Neuronal stem cell (in vitro differentiated cells): ENCODE results near the gene ASPG.

Experiments used
- DNase-seq: peaks from one replicate; pipeline ENCODE4 v3.0.0-alpha.2; 2013; ENCODE audit warnings: low spot score
- H2AFZ ChIP-seq: one replicate; pipeline ENCODE4 v1.6.1; 2013; ENCODE audit warnings: mild to moderate bottlenecking, low read length, inconsistent platforms
- H2AK5ac ChIP-seq: 2 replicates; pipeline ENCODE4 v1.6.1; 2013; ENCODE audit warnings: low read depth, mild to moderate bottlenecking, inconsistent platforms, low read length, moderate library complexity, mixed read lengths
- H2BK120ac ChIP-seq: 2 replicates; pipeline ENCODE4 v1.6.1; 2013; ENCODE audit warnings: low read depth, mild to moderate bottlenecking, inconsistent platforms, low read length, moderate library complexity, mixed read lengths
- H2BK12ac ChIP-seq: one replicate; pipeline ENCODE4 v1.6.1; 2013; ENCODE audit warnings: low read length, inconsistent platforms
- H2BK15ac ChIP-seq: 2 replicates; pipeline ENCODE4 v1.6.1; 2013; ENCODE audit warnings: mild to moderate bottlenecking, low read length, inconsistent platforms, mixed read lengths
- H2BK5ac ChIP-seq: one replicate; pipeline ENCODE4 v1.6.1; 2013; ENCODE audit warnings: inconsistent platforms, mild to moderate bottlenecking, low read length, moderate library complexity
- H3K14ac ChIP-seq: one replicate; pipeline ENCODE4 v1.6.1; 2013; ENCODE audit warnings: low read length, inconsistent platforms
- H3K18ac ChIP-seq: 2 replicates; pipeline ENCODE4 v1.6.1; 2013; ENCODE audit warnings: low read length, inconsistent platforms
- H3K23ac ChIP-seq: 2 replicates; pipeline ENCODE4 v1.6.1; 2013; ENCODE audit warnings: low read depth, mild to moderate bottlenecking, mixed read lengths, low read length, inconsistent platforms; ENCODE audit not compliant: poor library complexity
- H3K27ac ChIP-seq: replicated peaks from 3 replicates; pipeline ENCODE4 v1.5.1; 2013; ENCODE audit warnings: low read length, inconsistent platforms
- H3K27me3 ChIP-seq, 3 experiments: 2 replicates each; pipeline ENCODE4 v1.6.1; 2013; ENCODE audit warnings: low read length in 3 of 3, mild to moderate bottlenecking in 2 of 3, inconsistent platforms in 1 of 3, low read depth in 1 of 3, mixed read lengths in 1 of 3, moderate library complexity in 1 of 3; ENCODE audit not compliant: control insufficient read depth in 3 of 3, insufficient read depth in 3 of 3
- H3K36me3 ChIP-seq, 2 donors: replicated peaks in 1 of 2; 2 replicates each; pipeline ENCODE4 v1.6.1; 2013; ENCODE audit warnings: low read length in 2 of 2; ENCODE audit not compliant: control insufficient read depth in 2 of 2, insufficient read depth in 2 of 2
- H3K4ac ChIP-seq: 2 replicates; pipeline ENCODE4 v1.6.1; 2013; ENCODE audit warnings: inconsistent platforms, mild to moderate bottlenecking, low read length, moderate library complexity
- H3K4me1 ChIP-seq, 2 donors: 1 replicate in 1 of 2; 2 replicates in 1 of 2; pipeline ENCODE4 v1.6.1; 2013; ENCODE audit warnings: low read length in 2 of 2, low read depth in 1 of 2; ENCODE audit not compliant: control insufficient read depth in 2 of 2, insufficient read depth in 1 of 2
- H3K4me2 ChIP-seq: one replicate; pipeline ENCODE4 v1.6.1; 2013; ENCODE audit warnings: mild to moderate bottlenecking, low read length, inconsistent platforms; ENCODE audit not compliant: insufficient read depth, poor library complexity, severe bottlenecking
- H3K4me3 ChIP-seq, 2 donors: 2 replicates each; pipeline ENCODE4 v1.5.1; 2013; ENCODE audit warnings: low read length in 2 of 2, mild to moderate bottlenecking in 2 of 2, inconsistent platforms in 1 of 2, moderate library complexity in 1 of 2
- H3K79me1 ChIP-seq: one replicate; pipeline ENCODE4 v1.6.1; 2013; ENCODE audit warnings: low read depth, mild to moderate bottlenecking, inconsistent platforms, low read length, moderate library complexity
- H3K9ac ChIP-seq: one replicate; pipeline ENCODE4 v1.6.1; 2013; ENCODE audit warnings: mild to moderate bottlenecking, low read depth, low read length, inconsistent platforms; ENCODE audit not compliant: poor library complexity
- H3K9me3 ChIP-seq, 2 donors: replicated peaks in 1 of 2; 2 replicates each; pipeline versions ENCODE3 to v1.6.1; 2013; ENCODE audit warnings: low read length in 2 of 2, mild to moderate bottlenecking in 2 of 2, inconsistent platforms in 1 of 2, low read depth in 1 of 2, mixed read lengths in 1 of 2, moderate library complexity in 1 of 2; ENCODE audit not compliant: control insufficient read depth in 2 of 2, insufficient read depth in 1 of 2
- H4K8ac ChIP-seq: one replicate; pipeline ENCODE4 v1.6.1; 2013; ENCODE audit warnings: low read depth, mild to moderate bottlenecking, inconsistent platforms, low read length, moderate library complexity
- H4K91ac ChIP-seq: one replicate; pipeline ENCODE4 v1.6.1; 2013; ENCODE audit warnings: low read length, low read depth, mild to moderate bottlenecking, inconsistent platforms; ENCODE audit not compliant: poor library complexity
- WGBS, 2 donors: extraction: QIAGEN DNeasy Blood & Tissue Kit; methylation state at CpG; one replicate each; pipeline ENCODE4 v1.1.7; 2013; ENCODE audit warnings: missing lambda C conversion rate in 2 of 2, mixed read lengths in 1 of 2; ENCODE audit not compliant: insufficient read length in 2 of 2, insufficient replicate concordance in 1 of 2; ENCODE audit errors: extremely low coverage in 2 of 2; 5-methylcytosine and 5-hydroxymethylcytosine counted together

ASPG gene

DNA sequence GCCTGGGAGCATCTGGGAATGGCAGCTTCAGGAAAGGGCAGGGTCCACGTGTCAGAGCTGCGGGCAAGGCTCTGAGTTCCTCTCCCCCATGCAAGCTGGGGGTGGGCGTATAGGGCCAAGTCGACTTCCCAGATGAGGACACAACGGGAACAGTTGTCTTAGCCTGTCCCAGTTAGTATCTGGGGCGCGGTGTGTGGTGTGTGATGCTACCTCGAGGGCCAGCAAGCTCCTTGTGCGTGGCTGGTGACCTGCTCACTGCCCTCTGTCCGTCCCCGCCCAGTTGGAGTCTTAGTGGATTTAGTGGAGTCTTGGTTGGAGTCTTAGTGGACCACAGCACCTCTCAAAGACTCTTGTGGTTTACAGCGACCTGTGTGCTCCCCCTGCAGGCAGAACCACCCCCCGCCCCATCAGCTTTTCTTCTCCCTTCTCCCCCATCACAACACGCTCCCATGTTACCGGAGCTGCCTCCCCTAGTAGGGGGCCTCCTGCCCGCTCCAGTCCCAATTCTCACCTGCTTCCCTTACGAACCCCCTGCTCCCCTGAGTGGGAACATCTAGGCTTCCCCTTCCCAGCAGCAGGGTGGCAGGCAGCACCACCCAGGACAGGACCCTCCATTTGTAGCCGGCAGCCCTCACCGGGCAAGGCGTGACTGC lies 8.7 kb downstream of the ASPG start:
- Histone ChIP-seq H3K14ac (no peak overlapping the region), H4K8ac (no peak overlapping the region), H3K27me3 (peaks cover 0 to 19% (median 0%) of the 10 kb centered on the region in 3 experiments), H3K4ac (no peak overlapping the region), H3K23ac (no peak overlapping the region), H2AK5ac (peak overlapping the region; percentile 49), H2AFZ (peak overlapping the region; percentile 85), H3K9ac (no peak overlapping the region), H3K9me3 (peaks cover 0 to 2% of the 10 kb centered on the region in 2 donors), H3K27ac (no peak overlapping the region), H4K91ac (no peak overlapping the region), H3K18ac (peak overlapping the region; percentile 40), H3K36me3 (no peaks in the 10 kb centered on the region), H2BK120ac (no peak overlapping the region), H3K79me1 (peaks cover 5% of the 10 kb centered on the region), H3K4me1 (peaks cover 0 to 5% of the 10 kb centered on the region in 2 donors), H3K4me2 (no peak overlapping the region), H3K4me3 (no peak overlapping the region), H2BK5ac (no peak overlapping the region), H2BK12ac (no peak overlapping the region), H2BK15ac (peak overlapping the region; percentile 34)
- no CpG with 5 or more reads among the region's 20 CpGs for WGBS, 2 donors
- DNase-seq, result no peak

GRCh38 chr14:104094709-104095425 lies 9.4 kb downstream of the ASPG start:
- Histone ChIP-seq H3K9me3 (peaks cover 0 to 2% of the 10 kb centered on the region in 2 donors), H2AK5ac (peak overlapping the region; percentile 84), H3K23ac (peak overlapping the region; percentile 28)

DNA sequence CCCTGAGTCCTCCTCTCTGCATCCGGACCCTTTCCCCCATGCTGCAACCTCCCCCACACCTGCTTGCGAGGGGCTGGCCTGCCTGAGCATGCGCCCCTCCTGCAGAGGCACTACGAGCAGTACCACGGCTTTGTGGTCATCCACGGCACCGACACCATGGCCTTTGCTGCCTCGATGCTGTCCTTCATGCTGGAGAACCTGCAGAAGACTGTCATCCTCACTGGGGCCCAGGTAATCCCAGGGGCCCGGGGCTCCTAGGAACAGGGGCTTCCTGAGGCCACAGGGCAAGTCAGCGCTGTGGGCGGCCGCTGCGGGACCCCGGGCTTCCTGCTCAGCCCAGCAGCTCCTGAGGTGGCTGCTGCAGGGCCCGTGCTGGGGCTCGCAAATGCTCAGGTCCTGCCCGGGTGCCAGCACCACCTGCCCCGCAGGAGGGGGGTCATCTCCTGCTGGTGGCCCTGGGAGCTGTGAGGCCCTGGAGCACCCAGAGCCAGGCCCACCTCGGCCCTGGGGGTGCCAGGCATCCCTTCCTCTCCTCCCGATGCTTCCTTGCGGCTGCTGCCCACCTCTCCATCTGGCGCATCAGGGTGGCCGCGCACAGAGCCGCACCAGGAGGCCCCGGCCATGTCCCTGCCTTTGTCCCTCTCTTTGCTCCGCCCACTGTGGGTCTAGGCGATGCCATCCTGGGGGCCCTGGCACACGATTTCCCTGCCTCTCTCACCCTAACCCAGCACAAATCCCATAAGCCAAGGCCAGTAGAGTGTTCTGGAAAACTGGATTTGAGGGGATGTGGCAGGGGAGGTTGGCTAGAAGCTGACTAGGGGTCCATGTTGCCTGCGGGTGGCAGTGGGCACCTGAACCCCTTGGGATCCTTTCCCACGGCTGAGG lies 10.2 kb downstream of the ASPG start:
- H4K8ac ChIP-seq, result no peak overlapping the region
- H2BK15ac ChIP-seq, result peak overlapping the region; percentile 76
- peak overlapping the region; percentile 75 for H2BK5ac ChIP-seq
- H3K4me3 ChIP-seq, result no peak overlapping the region
- H2BK120ac ChIP-seq, result no peak overlapping the region
- no peak overlapping the region for H3K27ac ChIP-seq
- H4K91ac ChIP-seq, result no peak overlapping the region
- no peak overlapping the region for H3K4me2 ChIP-seq
- H3K18ac ChIP-seq, result peak overlapping the region; percentile 55
- peak overlapping the region; percentile 84 for H2AK5ac ChIP-seq
- H3K14ac ChIP-seq, result peak overlapping the region; percentile 59
- H3K4me1 ChIP-seq, result peaks cover 0 to 5% of the 10 kb centered on the region in 2 donors
- no peak overlapping the region for H3K4ac ChIP-seq
- no peak overlapping the region for H3K9ac ChIP-seq
- H3K79me1 ChIP-seq, result peaks cover 5% of the 10 kb centered on the region
- WGBS, 2 donors, result no CpG with 5 or more reads among the region's 31 CpGs
- peaks cover 0 to 30% (median 0%) of the 10 kb centered on the region in 3 experiments for H3K27me3 ChIP-seq
- DNase-seq, result no peak
- H3K23ac ChIP-seq, result peak overlapping the region; percentile 31
- H2BK12ac ChIP-seq, result peak overlapping the region; percentile 67
- no peaks in the 10 kb centered on the region for H3K9me3 ChIP-seq
- H3K36me3 ChIP-seq, result no peaks in the 10 kb centered on the region
- H2AFZ ChIP-seq, result no peak overlapping the region

More at GRCh38 chr14:104094709-104095425, 9.4 kb downstream of the ASPG start:
- Histone ChIP-seq H3K18ac (peak overlapping the region; percentile 76), H2BK12ac (no peak overlapping the region), H2BK5ac (peak overlapping the region; percentile 14), H2BK120ac (no peak overlapping the region), H3K4ac (no peak overlapping the region), H4K91ac (no peak overlapping the region), H3K14ac (no peak overlapping the region), H3K27ac (no peak overlapping the region), H3K4me3 (no peak overlapping the region), H3K36me3 (no peaks in the 10 kb centered on the region), H3K4me2 (no peak overlapping the region), H3K4me1 (peaks cover 0 to 5% of the 10 kb centered on the region in 2 donors), H3K9ac (peak overlapping the region; percentile 80), H3K79me1 (peaks cover 5% of the 10 kb centered on the region), H2BK15ac (peak overlapping the region; percentile 76), H4K8ac (peak overlapping the region; percentile 70), H3K27me3 (peaks cover 0 to 22% (median 0%) of the 10 kb centered on the region in 3 experiments), H2AFZ (peak overlapping the region; percentile 85)
- DNase-seq, result peak; percentile 76
- no CpG with 5 or more reads among the region's 35 CpGs for WGBS, 2 donors
